ENCODE results near the gene AGBL4.

AGBL4 gene

DNA sequence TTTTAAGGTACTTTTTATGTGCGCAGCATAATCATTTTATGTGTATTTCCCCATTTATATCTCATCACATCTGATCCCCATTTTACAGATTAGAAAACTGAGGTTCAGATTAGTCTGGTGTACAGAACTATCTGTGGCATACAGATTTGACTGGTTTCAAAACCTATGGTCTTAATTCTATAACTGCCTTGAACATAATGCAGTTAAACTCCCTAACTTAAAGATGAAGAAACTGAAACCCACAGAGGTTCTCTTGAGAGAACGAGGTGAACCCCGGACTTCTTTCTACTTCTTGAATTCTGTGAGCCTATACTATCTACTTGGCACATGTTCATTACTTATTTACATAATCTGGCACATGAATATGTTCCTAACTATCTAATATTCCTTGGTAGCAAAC lies 479.1 kb downstream of the AGBL4 start:
- DNase-seq (ENCODE audit: low read depth) = no peak
- TF ChIP-seq, protein P1, sequence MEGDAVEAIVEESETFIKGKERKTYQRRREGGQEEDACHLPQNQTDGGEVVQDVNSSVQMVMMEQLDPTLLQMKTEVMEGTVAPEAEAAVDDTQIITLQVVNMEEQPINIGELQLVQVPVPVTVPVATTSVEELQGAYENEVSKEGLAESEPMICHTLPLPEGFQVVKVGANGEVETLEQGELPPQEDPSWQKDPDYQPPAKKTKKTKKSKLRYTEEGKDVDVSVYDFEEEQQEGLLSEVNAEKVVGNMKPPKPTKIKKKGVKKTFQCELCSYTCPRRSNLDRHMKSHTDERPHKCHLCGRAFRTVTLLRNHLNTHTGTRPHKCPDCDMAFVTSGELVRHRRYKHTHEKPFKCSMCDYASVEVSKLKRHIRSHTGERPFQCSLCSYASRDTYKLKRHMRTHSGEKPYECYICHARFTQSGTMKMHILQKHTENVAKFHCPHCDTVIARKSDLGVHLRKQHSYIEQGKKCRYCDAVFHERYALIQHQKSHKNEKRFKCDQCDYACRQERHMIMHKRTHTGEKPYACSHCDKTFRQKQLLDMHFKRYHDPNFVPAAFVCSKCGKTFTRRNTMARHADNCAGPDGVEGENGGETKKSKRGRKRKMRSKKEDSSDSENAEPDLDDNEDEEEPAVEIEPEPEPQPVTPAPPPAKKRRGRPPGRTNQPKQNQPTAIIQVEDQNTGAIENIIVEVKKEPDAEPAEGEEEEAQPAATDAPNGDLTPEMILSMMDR (IDR thresholded peaks at IDR 0.05; ENCODE audit: low read depth, low read length, missing control alignments) = no peak
- H3K4me3 ChIP-seq (ENCODE audit: low read depth, low read length) = no peak overlapping the region

DNA sequence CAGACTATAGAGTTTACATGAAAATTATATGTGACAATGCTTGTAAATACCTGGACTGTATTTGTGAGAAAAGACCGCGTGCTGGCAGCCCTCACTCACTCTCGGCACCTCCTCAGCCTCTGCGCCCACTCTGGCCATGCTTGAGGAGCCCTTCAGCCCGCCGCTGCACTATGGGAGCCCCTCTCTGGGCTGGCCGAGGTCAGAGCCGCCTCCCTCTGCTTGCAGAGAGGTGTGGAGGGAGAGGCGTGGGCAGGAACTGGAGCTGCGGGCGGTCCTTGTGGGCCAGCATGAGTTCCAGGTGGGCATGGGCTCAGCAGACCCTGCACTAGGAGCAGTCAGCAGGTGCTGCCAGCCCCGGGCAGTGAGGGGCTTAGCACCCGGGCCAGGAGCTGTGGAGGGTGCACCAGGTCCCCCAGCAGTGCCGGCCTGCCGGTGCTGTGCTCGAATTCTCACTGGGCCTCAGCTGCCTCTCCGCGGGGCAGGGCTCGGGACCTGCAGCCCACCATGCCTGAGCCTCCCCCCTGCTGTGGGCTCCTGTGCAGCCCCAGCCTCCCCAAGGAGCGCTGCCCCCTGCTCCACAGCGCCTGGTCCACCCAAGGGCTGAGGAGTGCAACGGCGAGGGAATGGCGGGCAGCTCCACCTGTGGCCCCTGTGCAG lies 482.5 kb downstream of the AGBL4 start:
- no peak overlapping the region for H3K4me3 ChIP-seq (ENCODE audit: low read depth, low read length)
- TF ChIP-seq, protein P1 (IDR thresholded peaks at IDR 0.05; ENCODE audit: low read depth, low read length, missing control alignments) = no peak
- DNase-seq (ENCODE audit: low read depth) = no peak

DNA sequence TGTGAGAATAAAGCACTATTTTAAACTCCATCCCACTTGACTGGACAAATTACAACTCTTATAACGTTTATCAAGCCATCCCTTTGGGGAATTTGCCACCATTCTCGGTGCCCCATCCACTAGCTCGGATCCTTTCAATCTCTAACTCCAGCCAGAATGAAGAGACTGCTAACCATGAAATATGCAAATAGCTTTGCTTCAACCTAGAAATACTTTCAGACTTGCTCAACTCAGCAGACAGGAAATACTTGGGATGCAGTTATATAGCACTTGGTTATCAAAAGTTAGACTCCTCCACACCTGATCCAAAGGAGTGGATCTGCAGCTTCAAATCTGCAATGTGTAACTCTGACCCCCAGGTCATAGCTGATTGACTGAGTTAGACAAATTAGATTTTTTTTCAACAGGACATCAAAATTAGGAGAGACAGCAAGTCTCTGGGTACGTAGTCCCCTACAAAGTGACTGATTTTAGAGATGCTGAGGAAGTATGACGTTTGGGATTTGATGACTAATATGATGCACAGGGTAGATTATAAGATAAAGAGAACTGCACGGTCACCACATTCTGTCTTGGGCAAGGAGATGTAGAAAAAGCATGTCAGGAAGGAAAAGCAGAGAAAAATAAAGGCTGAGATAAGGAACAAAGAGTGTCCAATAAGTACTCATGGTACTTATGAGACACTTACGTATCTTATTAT lies 496.0 kb downstream of the AGBL4 start:
- TF ChIP-seq, protein P1 (IDR thresholded peaks at IDR 0.05; ENCODE audit: low read depth, low read length, missing control alignments) = no peak
- no peak for DNase-seq (ENCODE audit: low read depth)
- no peak overlapping the region for H3K4me3 ChIP-seq (ENCODE audit: low read depth, low read length)

DNA sequence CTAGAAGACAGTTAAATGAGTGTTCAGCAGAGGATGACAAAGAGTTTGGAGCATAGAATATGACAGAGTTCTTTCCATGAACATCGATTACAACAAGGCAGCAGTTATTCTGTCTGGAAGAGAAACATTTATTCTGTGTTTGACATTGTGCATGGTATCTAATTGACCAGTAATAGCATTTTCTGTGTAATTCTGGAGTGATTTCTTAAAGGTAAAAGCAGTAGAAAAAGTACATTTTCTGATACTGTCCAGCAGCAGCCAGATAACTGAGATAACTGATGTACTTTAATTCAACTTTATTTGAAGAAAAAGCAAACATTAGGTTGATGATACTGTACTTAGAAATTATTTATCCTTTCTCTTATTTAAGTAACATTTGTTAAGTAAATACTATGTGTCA lies 497.1 kb downstream of the AGBL4 start:
- no peak overlapping the region for H3K4me3 ChIP-seq (ENCODE audit: low read depth, low read length)
- TF ChIP-seq, protein P1 (IDR thresholded peaks at IDR 0.05; ENCODE audit: low read depth, low read length, missing control alignments) = no peak
- DNase-seq (ENCODE audit: low read depth) = no peak

DNA sequence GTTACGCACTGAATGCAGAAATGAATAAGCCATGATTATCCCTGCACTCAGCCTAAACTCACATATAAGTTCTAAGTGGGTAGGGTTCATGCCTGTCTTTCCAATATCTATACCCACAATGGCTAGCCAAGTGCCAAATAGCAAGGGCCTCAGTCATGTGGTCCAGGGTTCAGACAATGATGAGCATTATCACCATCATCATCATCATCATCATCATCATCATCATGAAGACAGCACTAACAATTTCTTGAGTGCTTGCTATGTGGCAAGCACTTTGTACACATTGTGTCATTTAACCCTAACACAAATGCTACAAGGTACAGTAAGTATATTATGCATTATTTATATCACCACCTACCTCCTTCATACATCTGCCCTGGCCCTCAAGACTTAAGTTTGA lies 500.0 kb downstream of the AGBL4 start:
- TF ChIP-seq, protein P1 (IDR thresholded peaks at IDR 0.05; ENCODE audit: low read depth, low read length, missing control alignments) = no peak
- DNase-seq (ENCODE audit: low read depth) = no peak
- no peak overlapping the region for H3K4me3 ChIP-seq (ENCODE audit: low read depth, low read length)

DNA sequence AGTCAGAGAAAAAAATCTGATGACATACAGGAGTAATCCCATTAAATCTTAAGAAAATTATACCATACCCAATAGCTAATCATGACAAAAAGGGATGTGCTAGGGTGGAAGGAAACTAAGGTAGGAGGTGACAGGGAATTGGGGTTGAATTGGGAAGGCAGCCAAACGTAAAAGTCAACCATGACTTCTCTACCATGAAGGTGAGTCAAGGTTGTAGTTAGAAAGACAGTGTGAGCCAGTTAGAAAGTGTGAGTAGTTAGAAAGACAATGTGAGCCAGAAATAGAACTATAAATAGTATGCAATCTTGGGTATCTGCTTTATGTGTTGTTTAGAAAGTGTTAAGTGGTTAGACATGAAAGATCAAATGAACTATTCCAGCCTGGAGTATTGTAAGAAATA lies 556.8 kb downstream of the AGBL4 start:
- DNase-seq (ENCODE audit: low read depth) = no peak
- TF ChIP-seq, protein P1 (IDR thresholded peaks at IDR 0.05; ENCODE audit: low read depth, low read length, missing control alignments) = no peak
- H3K4me3 ChIP-seq (ENCODE audit: low read depth, low read length) = no peak overlapping the region
